HL-60/S4 treated with phorbol 12-myristate 13-acetate at 8.2 ng/mL for 4 days and 3 days (cell line): Measurements from ENCODE around the gene CD180.

Experiments used
- in situ Hi-C: fragments of 300-500 bp; cut with MboI; formaldehyde crosslinking; loops from 2 replicates; pipeline ENCODE4 v1.15.0; 2022; ENCODE audit warnings: low sequenced_read_pairs

CD180 gene

GRCh38 chr5:67139030-67139429 is 57.6 kb downstream of the CD180 start:
- in situ Hi-C loops: no loop called here

- in situ Hi-C loops: no loop called here
Observed at GRCh38 chr5:67135381-67135984, 61.1 kb downstream of the CD180 start.

DNA sequence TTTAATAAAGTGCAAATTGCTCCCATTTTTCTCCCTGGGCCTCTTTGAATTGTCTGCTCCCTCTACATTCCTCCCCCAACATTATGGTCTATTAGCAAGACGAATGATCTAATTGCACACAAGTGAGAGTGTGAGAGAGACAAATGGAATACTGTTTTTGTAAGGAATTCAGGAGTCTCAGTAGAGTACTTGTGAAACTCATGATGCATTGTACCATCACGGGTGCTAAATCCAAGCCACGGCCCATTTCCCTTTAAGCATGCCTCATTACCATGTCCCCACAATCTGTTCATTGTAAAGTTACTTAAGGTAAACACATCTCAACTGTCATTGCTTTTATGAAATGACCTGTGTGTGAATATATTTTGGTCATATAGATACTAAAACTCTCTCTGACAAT is 62.8 kb downstream of the CD180 start:
- in situ Hi-C loops: no loop called here

DNA sequence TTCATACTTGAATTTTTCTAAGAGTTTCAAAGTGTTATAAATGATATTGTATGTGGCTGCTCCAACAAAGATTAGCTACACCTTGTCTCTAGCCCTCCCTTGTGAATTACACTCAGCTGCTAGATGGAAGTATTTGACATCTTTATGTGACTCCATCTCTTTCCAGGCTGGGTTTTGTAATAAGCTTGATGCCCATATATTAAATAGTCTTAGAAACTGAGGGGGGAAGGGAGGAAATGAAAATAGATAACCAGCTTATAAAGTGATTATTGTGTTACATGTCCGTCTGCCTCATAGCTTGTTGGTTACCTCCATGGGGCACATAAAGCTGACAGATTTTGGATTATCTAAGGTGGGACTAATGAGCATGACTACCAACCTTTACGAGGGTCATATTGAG is 63.4 kb downstream of the CD180 start:
- in situ Hi-C loops: no loop called here

DNA sequence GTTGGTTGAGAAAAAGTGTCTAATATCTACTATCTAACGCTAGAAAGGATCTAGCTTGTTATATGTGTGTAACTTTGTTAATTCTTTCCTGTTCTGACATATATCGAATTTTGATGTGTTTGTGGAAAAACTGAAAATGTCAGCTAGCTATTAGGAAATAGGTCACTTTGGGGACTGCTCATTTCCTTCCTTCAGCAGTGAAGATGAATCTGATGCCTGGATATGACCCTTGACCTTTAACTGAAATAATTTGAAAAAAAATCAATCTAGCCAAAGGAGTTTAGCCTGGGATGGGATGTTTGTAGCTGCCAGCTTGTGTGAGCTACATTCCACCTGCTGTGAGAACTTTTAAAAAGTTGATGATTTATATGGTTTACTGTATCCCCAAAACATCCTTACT is 66.8 kb downstream of the CD180 start:
- in situ Hi-C loops: no loop called here
